Stimulated activated CD4-positive, alpha-beta T cell treated with anti-CD3 and anti-CD28 coated beads, Interleukin-12 subunit alpha, Interleukin-12 subunit beta, amount 100 ng/mL, for 48 hours (primary cell): ENCODE measurements around the gene RFXAP.

Experiments used
- DNase-seq, 3 donors: peaks; one replicate each; pipeline ENCODE4 v3.0.0-alpha.2; 2020; ENCODE audit warnings: low read depth in 2 of 3, low spot score in 1 of 3

The RFXAP gene

GRCh38 chr13:36865265-36865664, 46.2 kb downstream of the RFXAP start:
- no peak for DNase-seq

GRCh38 chr13:36866232-36866631, 47.2 kb downstream of the RFXAP start:
- DNase-seq, result no peak

GRCh38 chr13:36870050-36870692, 51.1 kb downstream of the RFXAP start:
- no peak for DNase-seq

- no peak for DNase-seq
Measured at GRCh38 chr13:36872621-36873020, 53.6 kb downstream of the RFXAP start.

DNA sequence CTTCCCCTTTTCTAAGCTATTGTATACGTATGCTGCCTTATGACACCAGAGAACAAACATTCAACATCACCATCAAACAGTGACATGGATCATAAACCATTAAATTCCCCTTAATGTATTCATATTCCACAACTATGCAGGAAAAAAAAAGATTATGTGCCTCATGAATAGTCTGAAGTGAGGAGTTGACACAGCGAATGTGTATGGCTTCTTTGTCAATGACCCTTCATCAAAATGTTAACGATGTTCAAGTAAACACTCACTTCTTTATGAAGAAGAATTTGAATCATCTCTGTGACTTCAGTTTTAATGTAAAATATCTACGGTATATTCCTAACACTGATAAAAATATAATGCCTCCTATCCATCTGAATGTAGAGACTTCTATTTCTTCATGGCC, 56.4 kb downstream of the RFXAP start:
- no peak for DNase-seq

DNA sequence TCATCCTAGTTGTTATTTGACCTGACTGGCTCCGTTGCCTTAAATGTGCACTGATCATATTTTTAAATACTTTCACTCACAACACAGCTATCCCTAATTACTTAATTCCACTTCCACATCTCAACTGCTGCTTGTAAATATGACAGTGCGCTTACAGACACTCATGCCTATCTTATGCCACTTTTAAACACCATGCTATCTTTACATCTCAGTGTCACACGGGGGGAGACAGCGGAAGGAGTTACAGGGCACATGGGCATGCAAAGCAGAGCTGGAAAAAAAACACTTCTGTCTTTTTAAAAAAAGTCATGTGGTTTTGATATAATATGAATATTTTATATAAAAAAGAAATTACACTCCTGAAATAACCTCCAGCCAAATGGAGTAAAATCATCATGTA, 56.9 kb downstream of the RFXAP start:
- DNase-seq, result no peak
